HG03066 (cell line): ENCODE data around the gene UBXN4.
"Not testable (repeated sequence)": the region's sequence is repeated elsewhere in the genome, so short reads cannot be mapped to it uniquely, and the experiment has no call there.

Source experiments
- ATAC-seq: cut with Tn5 transposase; IDR thresholded peaks from one replicate; pipeline ENCODE4 v1.9.1; 2021; ENCODE audit warnings: low read depth; ENCODE audit not compliant: unreplicated experiment

Gene UBXN4

DNA sequence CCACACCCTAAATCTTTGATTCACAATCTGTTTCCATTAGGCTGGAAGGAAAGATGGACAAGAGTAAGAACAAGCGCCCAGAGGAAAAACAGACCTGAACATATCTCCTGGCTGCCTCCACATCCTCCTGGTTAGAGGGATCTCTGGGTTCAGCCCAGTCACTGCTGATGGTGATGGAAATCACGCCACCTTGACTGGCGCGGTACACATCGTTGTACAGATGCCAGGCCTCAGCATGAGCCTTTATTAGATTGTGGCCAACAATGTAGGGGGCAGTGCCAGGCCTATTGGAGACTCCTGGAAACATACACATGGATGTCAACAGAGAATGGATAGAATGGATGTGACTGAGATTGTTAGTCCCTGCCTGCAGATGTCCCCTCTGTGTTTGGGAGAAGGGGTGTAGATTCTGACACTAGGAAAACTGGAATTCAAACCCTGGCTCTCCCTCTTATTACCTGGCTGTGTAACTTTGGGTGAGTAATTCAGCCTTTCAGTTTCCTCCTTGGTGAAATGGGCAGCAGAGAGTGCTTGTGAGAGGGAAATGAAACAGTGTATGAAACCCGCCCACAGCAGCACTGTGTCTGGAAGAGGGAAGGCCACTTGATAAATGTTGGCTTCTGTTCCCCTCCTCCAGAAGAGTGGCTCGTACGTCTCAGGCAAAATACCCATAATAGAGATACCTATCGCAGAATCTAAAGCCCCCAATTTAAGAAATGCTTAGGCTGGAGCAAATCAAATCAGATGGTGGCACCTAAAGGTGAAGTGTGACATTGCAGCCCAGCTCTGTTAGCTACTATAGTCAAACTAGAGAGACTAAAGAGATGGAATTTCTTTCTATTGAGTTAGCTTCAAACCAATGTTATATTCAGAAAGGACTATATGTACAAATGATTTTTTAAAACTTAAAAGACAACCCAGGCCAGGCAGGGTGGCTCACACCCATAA is 59.1 kb downstream of the UBXN4 start:
- ATAC-seq: no peak

GRCh38 chr2:135802350-135802749 is 60.7 kb downstream of the UBXN4 start:
- ATAC-seq: no peak

DNA sequence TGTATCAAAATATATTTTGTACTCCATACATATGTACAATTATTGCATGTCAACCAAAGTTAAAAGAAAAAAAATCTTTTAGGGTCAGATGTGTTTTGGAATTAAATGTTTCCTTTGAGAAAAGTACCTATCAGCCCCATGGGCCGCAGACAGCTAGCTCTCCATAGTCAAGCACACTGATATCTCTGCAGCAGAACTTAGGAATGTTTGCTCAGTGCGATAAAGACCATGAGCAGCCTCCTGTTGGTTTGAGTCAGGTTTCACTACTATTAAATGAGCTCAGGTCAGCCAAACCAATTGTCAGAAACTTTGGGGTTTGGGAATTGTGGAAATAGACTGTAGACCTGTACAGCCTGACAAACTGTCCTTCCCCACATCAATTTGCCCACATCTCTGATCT is 61.6 kb downstream of the UBXN4 start:
- ATAC-seq: no peak

DNA sequence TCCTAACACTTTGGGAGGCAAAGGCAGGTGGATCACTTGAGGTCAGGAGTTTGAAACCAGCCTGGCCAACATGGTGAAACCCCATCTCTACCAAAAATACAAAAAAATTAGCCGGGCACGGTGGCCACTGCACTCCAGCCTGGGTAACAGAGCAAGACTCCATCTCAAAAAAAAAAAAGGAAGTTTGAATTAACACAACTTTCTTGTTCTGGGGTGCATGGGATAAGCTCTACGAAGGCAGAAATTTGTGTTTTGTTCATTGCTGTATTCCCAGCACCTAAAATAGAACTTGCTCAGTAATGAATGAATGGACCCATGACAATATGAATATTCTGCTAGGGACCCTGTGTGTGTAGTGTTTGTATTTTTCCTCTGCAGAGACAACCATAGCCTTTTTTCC is 66.2 kb downstream of the UBXN4 start:
- not testable (repeated sequence) for ATAC-seq

GRCh38 chr2:135812907-135813511 is 71.4 kb downstream of the UBXN4 start:
- ATAC-seq: no peak

DNA sequence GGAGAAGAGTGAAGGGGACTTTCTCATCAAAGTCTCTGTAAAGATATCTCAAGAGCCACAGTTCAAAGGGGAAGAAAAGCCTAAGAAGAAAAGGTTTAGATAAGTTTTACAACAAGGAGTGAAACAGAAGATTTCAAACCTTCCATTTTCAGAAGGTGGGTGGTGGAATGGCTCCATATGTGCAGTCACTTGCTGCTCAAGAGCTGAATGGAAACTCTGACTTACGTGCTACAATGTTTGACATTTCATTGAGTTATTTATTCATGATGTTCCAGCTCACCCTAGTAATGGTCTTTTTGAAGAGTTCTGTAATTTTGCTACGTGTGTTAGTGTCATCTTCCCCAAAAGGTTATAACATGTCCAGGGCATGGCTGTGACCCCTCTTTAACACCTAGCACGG is 73.6 kb downstream of the UBXN4 start:
- no peak for ATAC-seq

DNA sequence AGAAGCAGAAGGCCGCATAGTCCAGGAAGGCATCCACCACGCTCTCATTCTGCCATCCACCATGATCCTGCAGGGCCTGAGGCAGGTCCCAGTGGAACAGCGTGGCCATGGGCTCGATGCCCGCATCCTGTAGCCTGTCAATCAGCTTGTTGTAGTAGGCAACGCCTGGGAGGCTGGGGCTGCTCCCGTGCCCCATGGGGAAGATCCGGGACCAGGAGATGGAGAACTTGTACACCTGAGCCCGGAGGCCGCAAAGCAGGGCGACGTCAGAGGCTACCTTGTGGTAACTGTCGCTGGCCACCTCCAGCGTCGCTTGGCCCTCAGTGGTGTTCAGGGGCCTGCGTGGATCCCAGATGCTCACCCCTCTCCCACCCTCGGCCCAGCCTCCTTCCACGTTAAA is 75.8 kb downstream of the UBXN4 start:
- no peak for ATAC-seq

DNA sequence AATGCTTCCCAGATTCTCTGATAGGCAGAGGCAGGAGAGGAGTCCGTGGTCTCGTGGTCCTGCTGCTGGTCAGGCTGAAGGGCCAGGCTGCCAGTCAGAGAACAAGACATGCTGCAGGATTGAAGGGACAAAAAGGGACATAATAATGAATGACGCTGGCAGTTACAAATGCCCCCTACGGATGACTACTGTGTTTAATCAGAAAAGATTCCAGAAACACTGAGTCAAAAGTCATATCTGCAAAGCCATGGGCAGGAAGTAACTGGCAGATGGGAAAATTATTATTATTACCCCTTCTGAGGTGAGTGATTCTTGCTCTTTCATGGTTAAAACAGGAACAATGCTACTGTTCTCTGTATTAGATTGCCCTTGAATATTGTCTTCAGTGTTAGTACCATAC is 76.3 kb downstream of the UBXN4 start:
- ATAC-seq: no peak

DNA sequence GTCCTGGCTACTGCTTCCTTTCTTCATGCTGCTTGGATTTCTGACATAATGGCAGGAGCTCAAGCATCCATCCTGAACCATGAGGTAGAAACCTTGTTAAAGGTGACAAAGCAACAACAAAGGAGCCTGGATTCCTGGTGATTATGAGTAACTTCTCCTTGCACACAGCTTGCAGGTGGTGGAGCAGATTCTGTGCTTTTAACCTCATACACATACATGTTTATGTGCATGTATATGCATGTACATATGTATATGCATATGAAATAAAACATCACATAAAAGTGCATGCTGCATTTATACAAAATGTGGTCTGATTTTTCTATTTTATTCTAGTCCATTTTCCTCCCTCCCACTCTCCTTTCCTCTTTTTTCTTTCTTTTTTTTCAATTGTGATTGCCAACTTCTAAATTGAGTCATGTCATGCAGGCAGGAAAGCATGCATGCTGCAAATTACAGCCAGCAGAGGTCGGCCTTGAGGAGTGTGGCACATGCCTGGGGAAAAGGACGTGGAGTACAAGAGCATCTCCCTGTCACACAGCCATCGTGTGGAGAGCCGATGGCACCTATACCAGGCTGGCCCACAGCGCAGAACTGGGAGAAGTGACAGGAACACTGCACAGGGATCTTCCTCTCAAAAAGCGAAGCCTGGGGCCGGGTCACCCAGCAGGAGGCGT is 77.4 kb downstream of the UBXN4 start:
- ATAC-seq: no peak

DNA sequence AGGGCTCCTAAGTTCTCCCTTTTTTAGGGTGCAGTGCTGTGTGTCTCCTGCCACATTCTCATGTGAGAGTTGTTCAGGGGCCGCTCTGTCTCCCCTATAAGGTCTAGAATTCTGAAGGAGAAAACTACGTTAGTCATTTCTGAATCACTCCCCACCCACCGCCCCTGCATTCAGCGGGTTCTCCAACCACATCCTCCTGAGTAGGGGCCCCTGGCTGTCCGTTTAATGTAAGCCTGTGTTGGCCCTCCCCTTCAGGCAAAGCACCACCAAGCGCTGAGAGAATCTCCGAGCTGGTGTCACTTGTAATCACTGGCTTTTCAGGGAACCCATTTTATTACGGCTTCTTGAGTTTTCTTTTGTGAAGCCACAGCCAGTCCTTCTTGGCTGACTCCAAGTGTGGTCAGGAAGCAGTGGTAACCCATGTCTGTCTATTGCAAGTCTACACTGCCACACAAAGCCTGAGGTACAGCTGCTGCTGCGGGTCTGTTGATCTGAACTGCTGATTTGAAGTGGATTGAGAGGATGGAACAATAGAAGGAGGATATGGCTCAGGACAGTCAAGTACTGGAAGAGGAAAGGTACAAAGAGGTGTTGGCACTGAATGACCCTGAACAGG is 78.5 kb downstream of the UBXN4 start:
- peak; percentile 89 for ATAC-seq

GRCh38 chr2:135821190-135821589 is 79.5 kb downstream of the UBXN4 start:
- ATAC-seq: no peak

DNA sequence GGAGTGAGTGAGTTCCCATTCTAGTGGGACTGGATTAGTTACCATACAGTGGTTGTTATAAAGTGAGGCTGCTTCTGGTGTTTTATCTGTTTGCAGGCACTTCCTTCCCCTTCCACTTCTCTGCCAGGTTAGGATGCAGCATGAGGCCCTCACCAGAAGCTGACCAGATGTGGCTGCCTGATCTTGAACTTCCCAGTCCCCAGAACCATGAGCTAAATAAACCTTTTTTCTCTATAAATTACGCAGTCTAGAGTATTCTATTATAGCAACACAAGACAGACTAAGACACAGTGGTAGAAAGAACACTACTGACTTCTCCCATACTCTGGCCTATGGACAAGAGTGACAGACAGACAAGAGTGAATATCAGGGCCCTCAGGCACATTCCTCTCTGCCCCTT is 81.2 kb downstream of the UBXN4 start:
- no peak for ATAC-seq

DNA sequence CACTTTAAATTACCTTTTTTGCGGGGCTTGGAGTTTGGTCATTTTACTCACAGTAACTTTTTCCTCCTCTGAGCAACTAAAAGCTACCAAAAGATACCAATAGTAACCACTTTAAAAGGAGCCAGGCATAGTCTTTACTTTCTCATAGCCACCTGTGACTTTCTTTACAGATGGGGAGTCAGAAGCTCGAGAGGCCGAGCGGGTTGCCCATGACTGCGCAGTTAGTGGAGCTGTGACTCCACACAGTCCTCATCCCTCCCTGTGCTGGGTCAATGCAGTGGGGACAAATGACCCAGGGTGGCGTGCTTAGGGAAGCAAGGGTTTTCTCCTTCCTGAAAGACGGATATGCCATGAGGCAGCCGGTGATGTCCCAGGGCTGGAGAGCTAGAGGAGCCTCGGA is 83.5 kb downstream of the UBXN4 start:
- no peak for ATAC-seq

DNA sequence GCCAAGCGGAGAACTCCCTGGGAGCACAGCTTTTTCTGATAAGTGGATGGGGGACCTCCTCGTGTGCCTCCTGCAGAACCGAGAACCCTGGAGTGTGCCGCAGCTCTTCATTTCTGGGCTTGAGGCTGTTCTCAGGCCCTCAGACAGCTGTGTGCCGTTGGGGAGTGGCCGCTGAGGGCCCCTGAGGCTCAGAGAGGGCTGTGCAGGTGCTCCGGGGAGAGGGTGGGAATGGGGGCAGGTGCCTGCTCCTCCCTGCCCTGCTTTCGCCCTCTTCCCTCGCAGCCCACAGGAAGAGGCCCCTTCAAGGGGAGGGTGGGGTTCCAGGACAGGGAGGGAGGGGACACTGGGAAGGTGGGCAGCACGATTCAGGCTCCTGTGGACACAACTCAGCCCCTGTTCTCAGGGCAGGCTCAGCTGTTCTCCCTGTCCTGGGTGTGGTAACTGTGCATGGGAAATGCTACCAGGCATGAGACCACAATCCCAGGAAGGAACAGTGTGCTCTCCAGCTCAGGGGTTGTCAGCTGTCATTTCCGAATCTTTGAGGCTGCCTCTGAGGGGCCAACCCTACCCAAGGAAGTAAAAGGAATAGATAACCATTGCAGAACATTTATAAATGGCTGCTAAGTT is 84.0 kb downstream of the UBXN4 start:
- no peak for ATAC-seq

DNA sequence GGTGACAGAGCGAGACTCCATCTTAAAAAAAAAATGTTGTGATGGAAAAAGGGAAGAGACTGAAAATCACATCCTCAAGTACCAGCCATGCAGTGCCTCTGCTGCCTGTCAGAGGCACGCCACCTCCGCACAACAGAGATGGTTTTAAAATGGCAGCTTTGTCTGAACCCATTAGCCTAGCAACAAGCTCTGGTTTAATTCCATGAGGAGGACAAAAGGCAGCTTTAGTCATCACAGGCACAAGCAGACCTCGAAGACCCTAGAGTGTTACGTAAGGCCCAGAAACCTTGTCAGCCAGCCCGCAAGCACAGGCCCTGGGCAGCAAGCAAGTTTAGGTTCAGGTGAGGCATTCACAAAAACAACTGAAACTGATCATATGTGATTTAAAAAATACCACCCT is 84.9 kb downstream of the UBXN4 start:
- no peak for ATAC-seq

GRCh38 chr2:135829378-135830135 is 87.9 kb downstream of the UBXN4 start:
- no peak for ATAC-seq

DNA sequence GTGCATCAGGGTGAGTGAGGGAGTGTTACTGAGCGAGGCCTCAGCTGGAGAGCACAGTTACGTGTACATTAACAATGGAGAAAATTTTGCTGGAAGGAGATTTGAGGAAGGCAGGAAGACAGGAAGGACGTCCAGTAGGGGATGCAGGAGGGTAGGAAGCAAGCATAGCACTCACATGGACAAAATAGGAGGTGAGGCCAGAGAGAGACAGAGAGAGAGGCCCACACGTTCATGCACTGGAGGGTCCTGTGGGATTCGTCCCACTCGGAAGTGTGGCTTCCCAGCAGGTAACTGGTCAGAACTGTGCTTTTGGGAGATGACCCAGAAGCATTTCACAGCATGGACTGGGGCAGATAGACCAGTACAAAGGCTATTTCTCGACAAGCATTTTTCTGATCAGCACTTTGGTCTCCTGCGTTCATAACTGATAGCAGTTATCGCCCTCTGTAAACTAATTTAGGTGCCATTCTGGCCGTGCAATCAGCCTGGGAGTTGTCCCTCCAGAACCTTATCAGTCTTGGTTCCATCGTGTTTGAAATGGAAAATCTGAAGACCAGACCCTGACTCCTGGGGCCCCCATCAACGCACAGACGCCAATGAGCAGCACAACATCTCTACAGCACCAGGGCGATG is 89.6 kb downstream of the UBXN4 start:
- no peak for ATAC-seq

DNA sequence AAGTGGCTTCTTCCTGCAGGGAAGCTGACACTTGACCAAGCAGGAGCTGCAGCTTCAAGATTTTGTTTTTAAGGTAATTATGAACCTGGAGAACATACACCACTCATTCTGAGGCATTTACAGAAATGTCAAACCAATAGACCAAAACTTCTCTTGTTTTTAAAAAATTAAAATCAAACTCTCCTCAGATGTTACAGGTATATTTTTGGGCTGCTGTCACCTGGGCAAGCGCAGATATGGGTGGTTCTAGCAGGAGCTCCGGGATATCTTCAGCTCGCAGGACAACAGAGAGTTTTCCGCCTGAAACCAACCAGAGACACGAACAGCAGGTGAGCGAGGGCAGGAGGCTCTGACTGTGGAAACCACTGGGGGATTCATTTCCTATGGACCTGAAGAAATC is 91.2 kb downstream of the UBXN4 start:
- ATAC-seq: no peak
